Astrocyte of the cerebellum (primary cell): ENCODE measurements around the gene SPAG9.
"Not testable (repeated sequence)": the region's sequence is repeated elsewhere in the genome, so short reads cannot be mapped to it uniquely, and the experiment has no call there.

Experiments
- DNase-seq: peaks from one replicate; pipeline ENCODE4 v3.0.0-alpha.2; 2011; ENCODE audit warnings: low read depth
- H3K4me3 ChIP-seq: 2 replicates; pipeline ENCODE4 v1.5.1; 2011; ENCODE audit warnings: mild to moderate bottlenecking, low read depth, low read length, moderate library complexity
- in situ Hi-C: cut with HindIII; loops from 2 replicates; pipeline ENCODE4 v1.10.0; 2017; ENCODE audit warnings: low sequenced_read_pairs
- TF ChIP-seq, protein P1 (sequence below): IDR thresholded peaks from 2 replicates; pipeline ENCODE4 v1.5.1; 2012; ENCODE audit warnings: low read length, low read depth, moderate library complexity, mild to moderate bottlenecking; ENCODE audit errors: missing control alignments

SPAG9 gene

DNA sequence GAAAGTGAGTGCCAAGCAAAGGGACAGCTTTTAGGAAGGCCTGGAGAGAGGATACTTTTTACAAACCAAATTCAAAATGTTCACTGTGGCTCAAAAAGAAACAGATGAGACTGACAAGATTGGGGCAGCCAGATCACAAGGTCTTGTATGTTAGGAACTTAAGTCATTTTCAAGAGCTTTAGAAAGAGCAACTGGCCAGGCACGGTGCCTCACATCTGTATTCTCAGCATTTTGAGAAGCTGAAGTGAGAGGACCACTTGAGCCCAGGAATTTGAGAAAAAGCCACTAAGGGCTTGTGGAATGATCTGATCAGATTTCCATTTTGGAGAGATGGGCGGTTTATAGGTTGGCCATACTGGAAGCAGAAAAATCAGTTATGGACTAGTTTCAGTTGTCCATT is 17.2 kb downstream of the SPAG9 start:
- in situ Hi-C loops, result no loop called here
- no peak overlapping the region for H3K4me3 ChIP-seq
- TF ChIP-seq, protein P1, sequence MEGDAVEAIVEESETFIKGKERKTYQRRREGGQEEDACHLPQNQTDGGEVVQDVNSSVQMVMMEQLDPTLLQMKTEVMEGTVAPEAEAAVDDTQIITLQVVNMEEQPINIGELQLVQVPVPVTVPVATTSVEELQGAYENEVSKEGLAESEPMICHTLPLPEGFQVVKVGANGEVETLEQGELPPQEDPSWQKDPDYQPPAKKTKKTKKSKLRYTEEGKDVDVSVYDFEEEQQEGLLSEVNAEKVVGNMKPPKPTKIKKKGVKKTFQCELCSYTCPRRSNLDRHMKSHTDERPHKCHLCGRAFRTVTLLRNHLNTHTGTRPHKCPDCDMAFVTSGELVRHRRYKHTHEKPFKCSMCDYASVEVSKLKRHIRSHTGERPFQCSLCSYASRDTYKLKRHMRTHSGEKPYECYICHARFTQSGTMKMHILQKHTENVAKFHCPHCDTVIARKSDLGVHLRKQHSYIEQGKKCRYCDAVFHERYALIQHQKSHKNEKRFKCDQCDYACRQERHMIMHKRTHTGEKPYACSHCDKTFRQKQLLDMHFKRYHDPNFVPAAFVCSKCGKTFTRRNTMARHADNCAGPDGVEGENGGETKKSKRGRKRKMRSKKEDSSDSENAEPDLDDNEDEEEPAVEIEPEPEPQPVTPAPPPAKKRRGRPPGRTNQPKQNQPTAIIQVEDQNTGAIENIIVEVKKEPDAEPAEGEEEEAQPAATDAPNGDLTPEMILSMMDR, result no peak
- no peak for DNase-seq

DNA sequence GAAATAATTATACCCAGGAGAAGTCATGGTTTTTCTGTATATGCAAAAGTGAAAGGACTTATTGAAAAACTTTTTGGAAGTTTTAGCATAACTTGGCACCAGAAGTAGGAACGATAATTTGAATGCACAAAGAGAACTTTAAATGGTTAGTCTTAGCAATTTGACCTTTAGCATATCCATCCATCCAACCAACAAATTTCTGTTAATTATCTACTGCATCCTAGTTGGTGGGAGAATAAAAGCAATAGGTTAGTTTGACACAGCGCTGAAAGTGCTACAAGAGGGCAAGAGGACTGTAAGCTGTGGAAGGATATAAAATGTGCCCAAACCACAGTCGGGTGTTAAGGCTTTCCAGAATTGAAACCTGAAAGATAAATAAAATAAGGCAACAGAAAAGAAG is 17.6 kb downstream of the SPAG9 start:
- TF ChIP-seq, protein P1, result no peak
- in situ Hi-C loops, result no loop called here
- DNase-seq, result no peak
- no peak overlapping the region for H3K4me3 ChIP-seq

DNA sequence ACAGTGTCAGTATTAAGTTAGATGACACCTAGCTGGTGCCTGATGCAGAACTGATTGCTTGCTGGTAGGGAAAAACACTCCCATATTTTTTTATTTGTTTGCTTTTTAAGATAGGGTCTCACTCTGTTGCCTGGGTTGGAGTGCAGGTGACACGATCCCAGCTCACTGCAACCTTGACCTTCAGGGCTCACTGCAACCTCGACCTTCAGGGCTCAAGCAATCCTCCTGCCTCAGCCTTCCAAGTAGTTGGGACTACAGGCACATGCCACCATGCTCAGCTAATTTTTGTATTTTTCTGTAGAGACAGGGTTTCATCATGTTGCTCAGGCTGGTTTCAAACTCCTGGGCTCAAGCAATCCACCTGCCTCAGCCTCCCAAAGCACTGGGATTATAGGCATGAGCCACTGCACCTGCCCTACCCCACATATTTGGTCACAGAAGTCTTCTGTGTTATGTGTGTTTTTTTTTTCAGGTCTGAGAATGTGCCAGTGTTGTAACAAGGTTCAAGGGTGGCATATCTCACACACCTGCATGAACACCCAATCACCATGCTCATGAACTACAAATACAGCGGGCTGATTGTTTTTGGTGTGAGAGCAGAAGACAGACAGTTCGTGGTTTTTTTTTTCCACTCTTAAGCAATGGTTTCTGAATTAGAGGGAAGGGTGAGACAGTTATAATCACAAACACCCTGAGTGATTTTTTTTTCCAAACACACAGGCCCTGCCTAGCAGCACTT is 22.8 kb downstream of the SPAG9 start:
- no peak overlapping the region for H3K4me3 ChIP-seq
- DNase-seq, result no peak
- in situ Hi-C loops, result no loop called here
- TF ChIP-seq, protein P1, result no peak

DNA sequence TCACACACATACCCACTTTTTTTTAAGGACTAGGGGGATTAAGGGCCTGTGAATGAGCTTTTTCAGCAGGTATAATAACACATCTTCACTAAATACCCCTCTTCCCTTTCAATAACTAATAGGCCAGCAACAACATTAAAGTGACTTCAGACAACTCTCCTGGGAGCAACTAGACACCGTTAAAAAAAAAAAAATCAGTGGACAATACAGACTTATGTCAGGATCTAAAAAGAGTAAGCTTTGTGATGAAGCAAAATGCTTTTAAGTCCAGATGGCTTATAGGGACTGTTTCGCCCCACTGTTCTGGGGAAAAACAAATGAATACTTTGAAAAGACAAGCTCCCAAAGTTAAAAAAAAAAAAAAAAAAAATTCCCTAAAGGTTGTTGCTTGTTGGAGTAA is 29.0 kb downstream of the SPAG9 start:
- in situ Hi-C loops, result no loop called here
- no peak overlapping the region for H3K4me3 ChIP-seq
- TF ChIP-seq, protein P1, result no peak
- DNase-seq, result no peak

DNA sequence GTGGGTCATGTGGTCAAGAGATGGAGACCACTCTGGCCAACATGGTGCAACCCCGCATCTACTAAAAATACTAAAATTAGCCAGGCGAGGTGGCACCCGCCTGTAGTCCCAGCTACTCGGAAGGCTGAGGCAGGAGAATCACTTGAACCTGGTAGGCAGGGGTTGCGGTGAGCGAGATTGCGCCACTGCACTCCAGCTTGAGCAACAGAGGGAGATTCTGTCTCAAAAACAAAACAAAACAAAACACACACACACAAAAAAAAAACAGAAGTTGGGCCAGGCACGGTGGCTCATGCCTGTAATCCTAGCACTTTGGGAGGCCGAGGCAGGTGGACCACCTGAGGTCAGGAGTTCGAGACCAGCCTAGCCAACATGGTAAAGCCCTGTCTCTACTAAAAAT is 31.8 kb downstream of the SPAG9 start:
- H3K4me3 ChIP-seq, DNase-seq, in situ Hi-C loops: not testable (repeated sequence)

DNA sequence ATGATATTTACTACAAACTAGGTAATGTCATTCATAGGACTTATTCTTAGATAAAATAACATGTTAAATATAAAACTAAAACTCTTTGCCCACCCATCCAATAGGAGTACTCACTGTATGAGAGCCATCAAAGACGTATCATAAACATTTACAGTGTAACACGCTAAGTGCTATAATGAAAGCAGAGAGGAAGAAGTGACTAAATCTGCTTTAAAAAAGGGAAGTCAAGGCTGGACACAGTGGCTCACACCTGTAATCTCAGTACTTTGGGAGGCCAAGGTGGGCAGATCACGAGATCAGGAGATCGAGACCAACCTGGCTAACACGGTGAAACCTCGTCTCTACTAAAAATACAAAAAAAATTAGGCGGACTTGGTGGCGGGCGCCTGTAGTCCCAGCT is 32.4 kb downstream of the SPAG9 start:
- TF ChIP-seq, protein P1, result no peak
- DNase-seq, result no peak
- in situ Hi-C loops, result no loop called here
- no peak overlapping the region for H3K4me3 ChIP-seq

DNA sequence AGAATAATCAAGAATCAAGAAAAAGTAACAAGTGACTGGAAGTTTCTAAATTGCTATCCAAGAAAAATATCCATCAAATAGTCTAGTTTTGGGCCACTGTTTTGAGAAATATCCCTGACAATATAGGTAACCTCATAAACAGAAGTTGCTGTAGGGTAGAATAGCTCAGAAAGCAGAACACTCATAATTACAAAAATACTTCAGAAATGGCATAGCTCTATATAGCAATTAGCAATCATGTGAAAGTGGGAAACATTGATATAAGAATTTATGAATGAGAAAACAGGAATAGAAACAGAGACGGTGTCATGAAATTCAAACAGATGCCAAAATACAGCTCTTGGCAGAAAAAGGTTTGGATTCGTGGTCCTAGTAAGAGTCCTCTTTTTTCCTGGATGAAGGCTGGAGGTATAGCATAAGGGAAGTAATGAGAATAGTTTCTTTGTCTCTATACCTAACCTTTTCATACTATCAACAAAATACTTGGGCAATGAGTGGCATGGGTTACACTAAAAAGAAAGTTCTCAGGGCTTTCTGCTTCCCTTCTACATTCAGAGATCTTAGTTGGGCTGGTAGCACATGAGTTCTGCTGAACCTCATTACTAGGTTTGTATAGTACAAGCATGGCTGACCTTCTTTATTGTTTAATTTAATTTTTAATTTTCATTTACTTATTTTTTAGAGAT is 33.5 kb downstream of the SPAG9 start:
- TF ChIP-seq, protein P1, result no peak
- H3K4me3 ChIP-seq, result no peak overlapping the region
- no peak for DNase-seq
- in situ Hi-C loops, result no loop called here
